Measurements from ENCODE around the gene VPREB3.

DNA sequence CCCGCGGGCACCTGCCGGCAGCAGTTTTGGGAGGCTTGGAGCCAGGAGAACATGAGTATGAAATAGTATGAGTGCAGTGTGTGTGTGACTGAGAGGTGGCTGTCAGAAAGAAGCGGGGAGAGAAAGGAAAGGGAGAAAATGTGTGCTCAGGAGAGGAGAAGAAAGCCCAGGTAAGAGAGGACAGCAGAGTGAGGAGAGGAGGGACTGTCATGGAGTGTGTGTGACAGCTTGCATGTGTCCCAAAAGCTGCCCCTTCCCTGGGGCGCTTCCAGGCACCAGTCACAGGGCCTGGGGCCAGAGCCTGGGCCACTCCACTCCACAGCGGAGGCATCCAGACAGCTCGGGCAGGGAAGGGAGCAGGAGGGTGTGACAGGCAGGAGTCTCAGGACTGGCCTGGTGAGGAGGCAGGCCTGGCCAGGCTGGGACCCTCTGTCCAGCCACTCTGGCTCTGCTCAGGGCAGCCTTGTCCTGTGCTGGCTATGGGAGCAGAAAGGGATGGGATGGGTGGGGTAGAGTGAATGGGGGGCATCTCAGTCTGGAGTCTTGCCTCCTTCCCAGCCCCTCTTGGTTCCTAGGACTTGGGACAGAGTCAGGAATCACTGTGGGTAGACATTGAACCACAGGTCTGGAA lies 19.4 kb upstream of the VPREB3 start:
- TF ChIP-seq, protein P1, sequence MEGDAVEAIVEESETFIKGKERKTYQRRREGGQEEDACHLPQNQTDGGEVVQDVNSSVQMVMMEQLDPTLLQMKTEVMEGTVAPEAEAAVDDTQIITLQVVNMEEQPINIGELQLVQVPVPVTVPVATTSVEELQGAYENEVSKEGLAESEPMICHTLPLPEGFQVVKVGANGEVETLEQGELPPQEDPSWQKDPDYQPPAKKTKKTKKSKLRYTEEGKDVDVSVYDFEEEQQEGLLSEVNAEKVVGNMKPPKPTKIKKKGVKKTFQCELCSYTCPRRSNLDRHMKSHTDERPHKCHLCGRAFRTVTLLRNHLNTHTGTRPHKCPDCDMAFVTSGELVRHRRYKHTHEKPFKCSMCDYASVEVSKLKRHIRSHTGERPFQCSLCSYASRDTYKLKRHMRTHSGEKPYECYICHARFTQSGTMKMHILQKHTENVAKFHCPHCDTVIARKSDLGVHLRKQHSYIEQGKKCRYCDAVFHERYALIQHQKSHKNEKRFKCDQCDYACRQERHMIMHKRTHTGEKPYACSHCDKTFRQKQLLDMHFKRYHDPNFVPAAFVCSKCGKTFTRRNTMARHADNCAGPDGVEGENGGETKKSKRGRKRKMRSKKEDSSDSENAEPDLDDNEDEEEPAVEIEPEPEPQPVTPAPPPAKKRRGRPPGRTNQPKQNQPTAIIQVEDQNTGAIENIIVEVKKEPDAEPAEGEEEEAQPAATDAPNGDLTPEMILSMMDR (IDR thresholded peaks at IDR 0.05), result no peak
- no peak for TF ChIP-seq POLR2A (IDR thresholded peaks at IDR 0.05)
- TF ChIP-seq POLR2AphosphoS5 (IDR thresholded peaks at IDR 0.05), result no peak

Data from breast epithelium (tissue), 3 donors.